OCI-LY1 (cell line): Measurements from ENCODE around the gene STAC3.

Experiments used
- H2AFZ ChIP-seq: fragments of 200-600 bp; sonication (generic), shearing (Covaris generic); 2 replicates; pipeline ENCODE4 v1.6.0; 2014; ENCODE audit warnings: antibody characterized with exemption, mild to moderate bottlenecking, low read length
- H3F3A ChIP-seq: fragments of 200-600 bp; sonication (generic), shearing (Covaris generic); 2 replicates; pipeline ENCODE4 v1.6.0; 2014; ENCODE audit warnings: mild to moderate bottlenecking, antibody characterized with exemption, low read length, moderate library complexity; ENCODE audit not compliant: insufficient read depth
- H3K27ac ChIP-seq: fragments of 200-600 bp; sonication (generic); 2 replicates; pipeline ENCODE4 v1.5.1; 2014; ENCODE audit warnings: low read length, mixed run types, mild to moderate bottlenecking, low read depth; ENCODE audit not compliant: poor library complexity, severe bottlenecking
- H3K27me3 ChIP-seq: fragments of 200-600 bp; sonication (generic); 2 replicates; pipeline ENCODE4 v1.6.0; 2014; ENCODE audit warnings: antibody characterized with exemption, mild to moderate bottlenecking, low read length, moderate library complexity; ENCODE audit not compliant: insufficient read depth
- H3K36me3 ChIP-seq: fragments of 200-600 bp; sonication (generic); 2 replicates; pipeline ENCODE4 v1.6.1; 2014; ENCODE audit warnings: mild to moderate bottlenecking, antibody characterized with exemption, low read length, moderate library complexity, mixed read lengths; ENCODE audit not compliant: insufficient read depth
- H3K4me1 ChIP-seq: fragments of 200-600 bp; sonication (generic); 2 replicates; pipeline ENCODE4 v1.5.1; 2014; ENCODE audit warnings: mild to moderate bottlenecking, low read length, moderate library complexity; ENCODE audit not compliant: insufficient read depth, severe bottlenecking
- H3K4me2 ChIP-seq: fragments of 200-600 bp; sonication (generic), shearing (Covaris generic); 2 replicates; pipeline ENCODE4 v1.6.1; 2014; ENCODE audit warnings: low read length
- H3K4me3 ChIP-seq: fragments of 200-600 bp; sonication (generic); 2 replicates; pipeline ENCODE4 v1.5.1; 2014; ENCODE audit warnings: low read length, low read depth, mild to moderate bottlenecking, mixed read lengths; ENCODE audit not compliant: poor library complexity, severe bottlenecking
- H3K79me2 ChIP-seq: fragments of 200-600 bp; shearing (Covaris generic); 2 replicates; pipeline ENCODE4 v1.6.1; 2016; ENCODE audit warnings: mixed run types, low read length, mixed read lengths; ENCODE audit not compliant: insufficient read depth
- H3K9ac ChIP-seq: fragments of 200-600 bp; sonication (generic), shearing (Covaris generic); 2 replicates; pipeline ENCODE4 v1.6.1; 2014; ENCODE audit warnings: mild to moderate bottlenecking, low read length, mixed read lengths
- H3K9me2 ChIP-seq: fragments of 200-600 bp; sonication (generic), shearing (Covaris generic); 2 replicates; pipeline ENCODE4 v1.6.1; 2014; ENCODE audit warnings: low read depth, mild to moderate bottlenecking, low read length, mixed read lengths
- H3K9me3 ChIP-seq: fragments of 200-600 bp; shearing (Covaris generic); 2 replicates; pipeline ENCODE4 v1.6.1; 2014; ENCODE audit warnings: low read length, mixed read lengths
- H4K20me1 ChIP-seq: fragments of 200-600 bp; sonication (generic), shearing (Covaris generic); 2 replicates; pipeline ENCODE4 v1.6.0; 2016; ENCODE audit warnings: mild to moderate bottlenecking, low read length; ENCODE audit not compliant: insufficient read depth
- EZH2 ChIP-seq: fragments of 200-600 bp; sonication (generic), shearing (Covaris generic); IDR thresholded peaks from 2 replicates; pipeline ENCODE4 v1.8.0; 2017; ENCODE audit warnings: borderline replicate concordance, mixed run types, mild to moderate bottlenecking, antibody characterized with exemption, low read length, moderate library complexity, mixed read lengths
- TF ChIP-seq, protein P1 (sequence below): fragments of 200-600 bp; sonication (generic), shearing (Covaris generic); IDR thresholded peaks from 2 replicates; pipeline ENCODE4 v1.5.1; 2017; ENCODE audit warnings: mild to moderate bottlenecking, antibody characterized with exemption, low read length, moderate library complexity, mixed read lengths

STAC3 gene

DNA sequence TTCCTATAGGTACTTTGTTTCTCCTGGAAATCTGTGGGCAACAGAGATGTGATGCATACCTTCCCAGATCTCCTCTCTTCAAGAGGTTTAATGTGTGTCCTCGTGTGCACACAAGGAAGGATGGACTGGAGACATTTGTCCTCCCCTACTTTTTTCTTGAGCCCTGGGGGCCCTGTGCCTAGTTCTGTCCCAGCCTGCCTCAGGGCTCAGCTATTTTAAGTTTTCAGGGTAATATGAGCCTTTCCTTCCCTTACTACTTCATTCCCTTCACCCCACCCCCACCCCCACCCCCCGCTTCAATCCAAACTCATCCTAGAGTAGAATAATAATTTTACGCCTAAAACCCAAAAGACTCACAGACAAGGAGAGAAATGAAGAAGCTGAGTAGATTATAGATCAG lies 446 bp downstream of the STAC3 start:
- H3K9me2 ChIP-seq, result no peaks in the 10 kb centered on the region
- no peak for TF ChIP-seq EZH2
- TF ChIP-seq, protein P1, sequence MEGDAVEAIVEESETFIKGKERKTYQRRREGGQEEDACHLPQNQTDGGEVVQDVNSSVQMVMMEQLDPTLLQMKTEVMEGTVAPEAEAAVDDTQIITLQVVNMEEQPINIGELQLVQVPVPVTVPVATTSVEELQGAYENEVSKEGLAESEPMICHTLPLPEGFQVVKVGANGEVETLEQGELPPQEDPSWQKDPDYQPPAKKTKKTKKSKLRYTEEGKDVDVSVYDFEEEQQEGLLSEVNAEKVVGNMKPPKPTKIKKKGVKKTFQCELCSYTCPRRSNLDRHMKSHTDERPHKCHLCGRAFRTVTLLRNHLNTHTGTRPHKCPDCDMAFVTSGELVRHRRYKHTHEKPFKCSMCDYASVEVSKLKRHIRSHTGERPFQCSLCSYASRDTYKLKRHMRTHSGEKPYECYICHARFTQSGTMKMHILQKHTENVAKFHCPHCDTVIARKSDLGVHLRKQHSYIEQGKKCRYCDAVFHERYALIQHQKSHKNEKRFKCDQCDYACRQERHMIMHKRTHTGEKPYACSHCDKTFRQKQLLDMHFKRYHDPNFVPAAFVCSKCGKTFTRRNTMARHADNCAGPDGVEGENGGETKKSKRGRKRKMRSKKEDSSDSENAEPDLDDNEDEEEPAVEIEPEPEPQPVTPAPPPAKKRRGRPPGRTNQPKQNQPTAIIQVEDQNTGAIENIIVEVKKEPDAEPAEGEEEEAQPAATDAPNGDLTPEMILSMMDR, result no peak

DNA sequence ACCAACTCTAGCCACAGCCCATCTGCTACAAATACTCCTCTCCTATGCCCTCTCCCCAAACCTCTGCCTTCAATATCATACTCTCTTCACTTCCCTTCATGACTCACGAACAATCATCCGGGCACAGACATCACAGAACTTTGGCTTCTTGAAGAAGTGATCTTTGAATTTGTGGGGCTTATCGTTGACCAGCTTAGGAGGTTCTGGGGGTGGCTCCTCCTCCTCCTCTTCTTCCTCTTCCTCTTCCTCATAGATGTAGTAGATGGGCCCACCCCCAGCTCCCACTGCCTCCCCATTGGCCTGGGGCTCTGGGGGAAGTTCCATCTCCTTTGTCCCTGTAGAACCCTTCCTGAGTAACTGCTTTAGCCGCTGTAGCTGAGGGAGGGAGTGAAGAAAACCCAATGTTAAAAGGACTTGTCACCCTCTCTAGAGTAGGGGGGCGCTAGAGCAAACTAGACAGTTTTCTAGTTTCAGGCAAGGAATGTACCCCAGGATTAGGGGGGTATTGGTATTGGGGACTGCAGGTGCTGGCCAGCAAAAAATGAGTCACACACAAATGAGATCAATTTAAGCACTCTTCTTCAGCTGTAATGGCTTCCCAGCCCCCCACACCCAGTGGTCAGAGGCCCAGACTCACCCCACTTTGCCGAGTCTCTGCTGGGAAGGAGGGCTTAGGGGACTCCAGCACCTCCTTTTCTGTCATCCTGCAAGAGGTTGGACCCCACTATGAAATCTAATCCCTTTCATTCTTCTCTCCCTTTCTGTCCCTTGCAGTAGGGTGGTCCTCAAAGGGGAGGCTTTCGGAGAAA lies 1.8 kb downstream of the STAC3 start:
- no peaks in the 10 kb centered on the region for H3K27me3 ChIP-seq
- no peak overlapping the region for H3K4me3 ChIP-seq
- no peaks in the 10 kb centered on the region for H3F3A ChIP-seq
- H3K9me3 ChIP-seq, result no peaks in the 10 kb centered on the region
- TF ChIP-seq, protein P1, result peak; percentile 17; the same call in 1 of the 2 replicates
- no peak for TF ChIP-seq EZH2
- peaks cover 6% of the 10 kb centered on the region for H3K4me1 ChIP-seq
- no peak overlapping the region for H2AFZ ChIP-seq
- H3K36me3 ChIP-seq, result no peaks in the 10 kb centered on the region
- H3K4me2 ChIP-seq, result no peak overlapping the region
- no peaks in the 10 kb centered on the region for H3K79me2 ChIP-seq
- H3K9ac ChIP-seq, result no peak overlapping the region
- no peak overlapping the region for H3K27ac ChIP-seq
- no peaks in the 10 kb centered on the region for H3K9me2 ChIP-seq
- no peaks in the 10 kb centered on the region for H4K20me1 ChIP-seq

More for the DNA sequence above, 446 bp downstream of the STAC3 start:
- H3K36me3 ChIP-seq, result peaks cover 5% of the 10 kb centered on the region; the same call in 1 of the 2 replicates
- no peaks in the 10 kb centered on the region for H3K9me3 ChIP-seq
- no peak overlapping the region for H3K9ac ChIP-seq
- no peak overlapping the region for H3K27ac ChIP-seq
- H3F3A ChIP-seq, result no peaks in the 10 kb centered on the region
- H3K4me3 ChIP-seq, result no peak overlapping the region
- no peaks in the 10 kb centered on the region for H4K20me1 ChIP-seq
- no peak overlapping the region for H2AFZ ChIP-seq
- no peaks in the 10 kb centered on the region for H3K79me2 ChIP-seq
- H3K27me3 ChIP-seq, result no peaks in the 10 kb centered on the region
- H3K4me2 ChIP-seq, result no peak overlapping the region
- H3K4me1 ChIP-seq, result peaks cover 6% of the 10 kb centered on the region

DNA sequence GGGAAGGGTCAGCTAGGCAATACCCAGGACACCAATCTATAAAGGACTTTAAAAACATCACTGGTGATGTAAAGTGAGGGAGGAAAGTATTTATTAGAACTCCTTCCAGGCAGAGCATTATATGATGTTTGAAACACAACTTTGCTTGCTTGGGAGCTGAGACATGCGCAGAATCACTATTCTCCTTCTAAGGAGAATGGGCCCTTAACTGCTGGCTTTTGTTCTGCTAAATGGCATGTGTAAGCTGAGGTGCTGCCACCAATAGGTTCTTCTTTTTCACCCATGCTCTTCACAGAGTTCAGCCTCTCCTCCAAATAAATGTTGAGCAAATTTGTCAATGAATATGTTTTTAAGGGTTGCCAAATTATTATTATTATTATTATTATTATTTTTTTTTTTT lies 3.9 kb downstream of the STAC3 start:
- Histone ChIP-seq H4K20me1 (no peaks in the 10 kb centered on the region), H3K27ac (no peak overlapping the region)
- TF ChIP-seq, protein P1, result no peak
- TF ChIP-seq EZH2, result no peak

More for the DNA sequence above, 3.9 kb downstream of the STAC3 start:
- H3K27me3 ChIP-seq, result no peaks in the 10 kb centered on the region
- H3K9me3 ChIP-seq, result no peaks in the 10 kb centered on the region
- H3F3A ChIP-seq, result no peaks in the 10 kb centered on the region
- no peak overlapping the region for H3K4me2 ChIP-seq
- H3K9ac ChIP-seq, result no peak overlapping the region
- no peak overlapping the region for H3K4me3 ChIP-seq
- H3K79me2 ChIP-seq, result no peaks in the 10 kb centered on the region
- H3K9me2 ChIP-seq, result no peaks in the 10 kb centered on the region
- peaks cover 24% of the 10 kb centered on the region for H3K4me1 ChIP-seq
- H3K36me3 ChIP-seq, result no peaks in the 10 kb centered on the region
- no peak overlapping the region for H2AFZ ChIP-seq
